ENCODE measurements around the gene KBTBD3. TPM values are rescaled to one million over a fixed set of nuclear protein-coding genes. Genes with fewer than 3 reads are reported as not detected.

Gene KBTBD3
- total and polyA plus RNA-seq, 2 experiments from 2014 or later = 4.9 to 5.6 TPM

DNA sequence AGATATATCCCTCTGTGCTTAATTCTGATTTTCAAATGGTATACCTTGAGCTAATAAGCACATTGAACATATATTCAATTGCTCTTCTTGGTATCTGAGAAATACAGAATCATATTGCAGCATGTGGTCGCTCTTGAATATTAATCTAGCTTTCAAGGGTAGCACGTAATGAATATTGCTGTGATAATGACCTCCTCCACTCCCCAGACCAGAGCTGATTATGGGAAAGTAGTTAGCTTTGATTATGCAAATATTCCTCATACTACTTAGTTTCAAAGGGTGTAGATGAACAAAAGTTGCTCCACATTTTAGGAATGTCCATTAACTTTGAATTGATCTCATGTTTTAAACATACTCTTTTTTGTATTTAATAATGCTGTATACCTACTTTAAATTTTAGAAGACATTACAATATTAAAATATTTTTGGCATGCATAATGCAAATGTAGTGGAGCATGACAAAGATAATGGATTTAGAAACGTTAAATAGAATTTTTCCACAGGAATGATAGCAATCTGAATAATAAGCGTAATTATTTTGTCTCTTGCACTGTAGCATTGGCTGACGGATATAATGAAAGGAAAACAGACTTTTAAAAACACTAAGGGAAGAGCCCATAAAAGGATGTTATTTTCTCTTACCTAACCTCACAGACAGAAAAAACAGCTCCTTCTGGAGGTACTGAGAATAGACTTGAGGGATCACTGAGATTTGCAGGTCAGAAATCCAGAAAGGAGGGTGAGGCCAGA, 27.2 kb downstream of the KBTBD3 start:
- Histone ChIP-seq H3K4me3 (no peak overlapping the region), H3K9me3 (ENCODE audit: low read depth) (no peaks in the 10 kb centered on the region), H3K79me2 (no peaks in the 10 kb centered on the region), H3K36me3 (replicated peaks; ENCODE audit: insufficient read depth, low read depth) (no peaks in the 10 kb centered on the region), H4K20me1 (ENCODE audit: insufficient read depth, poor library complexity, severe bottlenecking) (no peaks in the 10 kb centered on the region), H3K27me3 (no peaks in the 10 kb centered on the region), H3K4me1 (ENCODE audit: insufficient read depth) (no peaks in the 10 kb centered on the region), H3K27ac (no peak overlapping the region), H3K4me2 (no peak overlapping the region), H2AFZ (no peak overlapping the region), H3K9me2 (replicated peaks; ENCODE audit: insufficient read depth) (no peaks in the 10 kb centered on the region)
- WGBS (ENCODE audit: low lambda C conversion rate, missing lambda C conversion rate) = 84% methylated on average over 5 of the region's 5 CpGs
- TF ChIP-seq EZH2phosphoT487 (IDR thresholded peaks at IDR 0.05; ENCODE audit: low read depth, severe bottlenecking, unreplicated experiment) (no peak), EZH2 (IDR thresholded peaks at IDR 0.05; ENCODE audit: borderline replicate concordance) (no peak)
- TF ChIP-seq, protein P1, sequence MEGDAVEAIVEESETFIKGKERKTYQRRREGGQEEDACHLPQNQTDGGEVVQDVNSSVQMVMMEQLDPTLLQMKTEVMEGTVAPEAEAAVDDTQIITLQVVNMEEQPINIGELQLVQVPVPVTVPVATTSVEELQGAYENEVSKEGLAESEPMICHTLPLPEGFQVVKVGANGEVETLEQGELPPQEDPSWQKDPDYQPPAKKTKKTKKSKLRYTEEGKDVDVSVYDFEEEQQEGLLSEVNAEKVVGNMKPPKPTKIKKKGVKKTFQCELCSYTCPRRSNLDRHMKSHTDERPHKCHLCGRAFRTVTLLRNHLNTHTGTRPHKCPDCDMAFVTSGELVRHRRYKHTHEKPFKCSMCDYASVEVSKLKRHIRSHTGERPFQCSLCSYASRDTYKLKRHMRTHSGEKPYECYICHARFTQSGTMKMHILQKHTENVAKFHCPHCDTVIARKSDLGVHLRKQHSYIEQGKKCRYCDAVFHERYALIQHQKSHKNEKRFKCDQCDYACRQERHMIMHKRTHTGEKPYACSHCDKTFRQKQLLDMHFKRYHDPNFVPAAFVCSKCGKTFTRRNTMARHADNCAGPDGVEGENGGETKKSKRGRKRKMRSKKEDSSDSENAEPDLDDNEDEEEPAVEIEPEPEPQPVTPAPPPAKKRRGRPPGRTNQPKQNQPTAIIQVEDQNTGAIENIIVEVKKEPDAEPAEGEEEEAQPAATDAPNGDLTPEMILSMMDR (IDR thresholded peaks at IDR 0.05; ENCODE audit: poor library complexity) = no peak
- DNase-seq (ENCODE audit: low spot score) = no peak

DNA sequence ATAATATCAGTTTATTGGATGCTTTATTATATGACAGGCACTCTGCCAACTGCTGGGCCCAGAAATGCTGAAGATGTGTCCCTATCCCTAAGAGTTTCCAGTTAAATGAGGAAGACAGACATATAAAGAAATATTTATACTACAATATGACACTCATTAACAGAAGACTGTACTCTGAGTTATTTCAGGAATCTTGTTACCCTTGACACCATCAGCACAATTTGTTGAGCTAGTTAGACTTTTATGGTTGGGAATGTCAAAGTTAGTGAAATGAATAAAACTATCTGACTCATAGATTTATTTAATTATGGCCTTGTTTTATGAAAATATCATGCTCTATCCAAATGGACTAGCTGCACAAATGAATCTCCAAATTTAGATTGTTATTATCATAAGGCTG, 29.5 kb downstream of the KBTBD3 start:
- TF ChIP-seq, protein P1 (IDR thresholded peaks at IDR 0.05; ENCODE audit: poor library complexity) = no peak
- TF ChIP-seq EZH2phosphoT487 (IDR thresholded peaks at IDR 0.05; ENCODE audit: low read depth, severe bottlenecking, unreplicated experiment) (no peak), EZH2 (IDR thresholded peaks at IDR 0.05; ENCODE audit: borderline replicate concordance) (no peak)
- Histone ChIP-seq H3K9me2 (replicated peaks; ENCODE audit: insufficient read depth) (no peaks in the 10 kb centered on the region), H4K20me1 (ENCODE audit: insufficient read depth, poor library complexity, severe bottlenecking) (no peaks in the 10 kb centered on the region), H3K27me3 (no peaks in the 10 kb centered on the region), H3K4me2 (no peak overlapping the region), H2AFZ (no peak overlapping the region), H3K4me3 (no peak overlapping the region), H3K79me2 (no peaks in the 10 kb centered on the region), H3K36me3 (replicated peaks; ENCODE audit: insufficient read depth, low read depth) (no peaks in the 10 kb centered on the region), H3K27ac (no peak overlapping the region), H3K4me1 (ENCODE audit: insufficient read depth) (no peaks in the 10 kb centered on the region), H3K9me3 (ENCODE audit: low read depth) (no peaks in the 10 kb centered on the region)
- no peak for DNase-seq (ENCODE audit: low spot score)

DNA sequence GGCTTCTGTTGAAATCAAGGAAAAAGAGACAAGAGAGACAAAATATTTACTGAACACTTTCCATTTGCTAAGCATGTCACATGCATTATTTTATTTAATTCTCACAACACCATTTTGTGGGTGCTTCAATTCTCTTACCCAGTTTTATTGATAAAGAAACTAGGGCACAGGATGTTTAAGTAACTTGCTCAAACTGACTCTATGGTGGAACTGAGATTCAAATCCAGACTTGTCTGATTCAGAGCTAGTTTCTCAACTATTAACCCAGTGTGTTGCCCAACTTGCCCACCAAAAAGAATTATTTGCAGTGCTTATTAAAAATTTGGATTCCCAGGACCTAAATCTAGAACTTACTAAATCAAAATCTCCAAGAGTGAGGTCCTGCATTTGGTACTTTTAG, 33.6 kb downstream of the KBTBD3 start:
- H3K4me3 ChIP-seq = no peak overlapping the region
- no peaks in the 10 kb centered on the region for H3K9me3 ChIP-seq (ENCODE audit: low read depth)
- TF ChIP-seq EZH2phosphoT487 (IDR thresholded peaks at IDR 0.05; ENCODE audit: low read depth, severe bottlenecking, unreplicated experiment) (no peak), EZH2 (IDR thresholded peaks at IDR 0.05; ENCODE audit: borderline replicate concordance) (no peak)
- TF ChIP-seq, protein P1 (IDR thresholded peaks at IDR 0.05; ENCODE audit: poor library complexity) = no peak

More for the DNA sequence above, 33.6 kb downstream of the KBTBD3 start:
- no peaks in the 10 kb centered on the region for H3K36me3 ChIP-seq (replicated peaks; ENCODE audit: insufficient read depth, low read depth)
- no peaks in the 10 kb centered on the region for H3K4me1 ChIP-seq (ENCODE audit: insufficient read depth)
- no peaks in the 10 kb centered on the region for H3K27me3 ChIP-seq
- H2AFZ ChIP-seq = no peak overlapping the region
- H3K79me2 ChIP-seq = no peaks in the 10 kb centered on the region
- H3K27ac ChIP-seq = no peak overlapping the region
- no peak for DNase-seq (ENCODE audit: low spot score)
- H4K20me1 ChIP-seq (ENCODE audit: insufficient read depth, poor library complexity, severe bottlenecking) = no peaks in the 10 kb centered on the region
- H3K9me2 ChIP-seq (replicated peaks; ENCODE audit: insufficient read depth) = no peaks in the 10 kb centered on the region
- H3K4me2 ChIP-seq = no peak overlapping the region
